SU-DHL-6 (cell line): ENCODE data around the gene ATP9A.

ENCODE experiments used
- EZH2phosphoT487 ChIP-seq: fragments of 200-600 bp; sonication (generic), shearing (Covaris generic); conservative IDR thresholded peaks from 2 replicates; pipeline ENCODE4 v1.6.1; 2018; ENCODE audit warnings: mild to moderate bottlenecking, antibody characterized with exemption, low read length, moderate library complexity, mixed read lengths
- TF ChIP-seq, protein P1 (sequence below): fragments of 200-600 bp; sonication (generic); IDR thresholded peaks from one replicate; pipeline ENCODE4 v1.5.1; 2017; ENCODE audit warnings: antibody characterized with exemption, mild to moderate bottlenecking, low read length, moderate library complexity; ENCODE audit not compliant: insufficient read depth, poor library complexity, severe bottlenecking

DNA sequence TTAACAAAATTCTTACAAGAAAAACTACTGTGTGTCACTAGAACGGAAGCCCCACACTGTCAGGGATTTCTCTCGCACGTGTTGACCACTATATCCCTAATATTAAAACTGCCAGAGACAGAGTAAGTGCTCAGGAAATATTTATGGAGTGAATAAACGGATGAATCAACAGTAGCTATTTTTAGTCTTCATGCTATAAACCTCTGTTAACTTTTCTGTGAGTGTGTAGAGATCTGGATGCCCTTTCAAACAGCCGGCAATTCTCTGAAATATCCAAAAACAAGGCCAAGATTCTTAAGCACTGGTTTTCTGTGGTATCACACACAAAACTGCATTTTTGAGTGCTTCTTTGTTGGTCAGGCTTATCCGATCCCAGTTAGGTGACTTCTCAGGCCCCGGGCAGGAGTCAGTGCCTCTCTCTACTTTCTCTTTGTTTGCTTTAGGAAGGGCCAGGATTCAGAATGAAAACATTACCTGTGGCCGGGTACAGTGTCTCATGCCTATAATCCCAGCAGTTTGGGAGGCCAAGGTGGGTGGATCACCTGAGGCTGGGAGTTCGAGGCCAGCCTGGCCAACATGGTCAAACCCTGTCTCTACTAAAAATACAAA lies 15.7 kb downstream of the ATP9A start:
- TF ChIP-seq, protein P1, sequence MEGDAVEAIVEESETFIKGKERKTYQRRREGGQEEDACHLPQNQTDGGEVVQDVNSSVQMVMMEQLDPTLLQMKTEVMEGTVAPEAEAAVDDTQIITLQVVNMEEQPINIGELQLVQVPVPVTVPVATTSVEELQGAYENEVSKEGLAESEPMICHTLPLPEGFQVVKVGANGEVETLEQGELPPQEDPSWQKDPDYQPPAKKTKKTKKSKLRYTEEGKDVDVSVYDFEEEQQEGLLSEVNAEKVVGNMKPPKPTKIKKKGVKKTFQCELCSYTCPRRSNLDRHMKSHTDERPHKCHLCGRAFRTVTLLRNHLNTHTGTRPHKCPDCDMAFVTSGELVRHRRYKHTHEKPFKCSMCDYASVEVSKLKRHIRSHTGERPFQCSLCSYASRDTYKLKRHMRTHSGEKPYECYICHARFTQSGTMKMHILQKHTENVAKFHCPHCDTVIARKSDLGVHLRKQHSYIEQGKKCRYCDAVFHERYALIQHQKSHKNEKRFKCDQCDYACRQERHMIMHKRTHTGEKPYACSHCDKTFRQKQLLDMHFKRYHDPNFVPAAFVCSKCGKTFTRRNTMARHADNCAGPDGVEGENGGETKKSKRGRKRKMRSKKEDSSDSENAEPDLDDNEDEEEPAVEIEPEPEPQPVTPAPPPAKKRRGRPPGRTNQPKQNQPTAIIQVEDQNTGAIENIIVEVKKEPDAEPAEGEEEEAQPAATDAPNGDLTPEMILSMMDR = no peak
- no peak for TF ChIP-seq EZH2phosphoT487
